K562 (cell line): ENCODE measurements around the gene AJUBA. TPM values are rescaled to one million over a fixed set of nuclear protein-coding genes. Genes with fewer than 3 reads are reported as not detected.

Experiments
- CTBP1 ChIP-seq: fragments of 450-650 bp; IDR thresholded peaks from 2 replicates; pipeline ENCODE4 v1.6.1; 2016; ENCODE audit warnings: borderline replicate concordance
- DEAF1 ChIP-seq: fragments of 450-650 bp; formaldehyde crosslinking; IDR thresholded peaks from 2 replicates; pipeline ENCODE4 v1.4.0; 2020; ENCODE audit warnings: mild to moderate bottlenecking, moderate library complexity
- GTF3C2 ChIP-seq: IDR thresholded peaks from 3 replicates; pipeline ENCODE4 v1.6.1; 2011; ENCODE audit warnings: borderline replicate concordance, mild to moderate bottlenecking, moderate library complexity; ENCODE audit not compliant: insufficient read length; ENCODE audit errors: extremely low read depth
- MGA ChIP-seq: fragments of 450-650 bp; IDR thresholded peaks from 2 replicates; pipeline ENCODE4 v1.6.1; 2016; ENCODE audit warnings: mild to moderate bottlenecking, moderate library complexity
- MNT ChIP-seq, 2 experiments: fragments of 450-650 bp; conservative IDR thresholded peaks; 2 replicates each; pipeline ENCODE4 v1.6.1; 2017; ENCODE audit warnings: mild to moderate bottlenecking in 2 of 2, moderate library complexity in 2 of 2
- STAT5B ChIP-seq: fragments of 250-450 bp; sonication (Bioruptor Pico); IDR thresholded peaks from 2 replicates; pipeline ENCODE4 v1.8.0; 2021; ENCODE audit warnings: mild to moderate bottlenecking, inconsistent platforms
- ZNF274 ChIP-seq: IDR thresholded peaks from 2 replicates; pipeline ENCODE4 v1.6.1; 2011; ENCODE audit warnings: low read depth, mild to moderate bottlenecking, low read length, moderate library complexity, borderline replicate concordance
- polyA plus RNA-seq, 8 experiments: library from polyadenylated mRNA; depleted of rRNA in 4 of 8; stranded (reverse) in 5 of 8; unstranded in 3 of 8; fragments of >200 nt; fragmentation: Nextera tagmentation in 2 of 8; fragmentation: Illumina TruSeq in 1 of 8; extraction: Ambion mirVana in 2 of 8; extraction: Trizol in 1 of 8; gene quantifications; 2 replicates each; pipeline versions ENCODE4 v1.2.1 to v1.2.3, GENCODE V29; 2011 to 2014; ENCODE audit warnings: inconsistent platforms in 1 of 8, missing spikeins in 1 of 8
- total RNA-seq, 7 experiments: library from RNA; depleted of rRNA in 6 of 7; stranded (reverse); fragments of >200 nt in 6 of 7; fragmentation: Illumina TruSeq in 2 of 7; extraction: Trizol in 2 of 7; gene quantifications; 2 replicates each; pipeline versions ENCODE4 v1.2.1 to v1.2.3, GENCODE V29; 2011 to 2021; ENCODE audit warnings: low replicate concordance in 1 of 7

Gene AJUBA
- total and polyA plus RNA-seq, 9 of the 15 experiments (the other 6 are each of a cell fraction or from before 2014, with no cell fraction given) = 0.73 to 4.7 (median 2.8) TPM

- TF ChIP-seq MGA (no peak), CTBP1 (0 out of 2 replicates have a peak, but pooled peaks have one; percentile 17), MNT (conservative IDR thresholded peaks at IDR 0.05) (no peak), ZNF274 (no peak), GTF3C2 (no peak), DEAF1 (CRISPR knock-in tag) (peak; percentile 62), STAT5B (CRISPR knock-in tag) (no peak)
These were observed 8.9 kb downstream of the AJUBA start (continued) for GRCh38 chr14:22973217-22974032.
